HG02642 (cell line): ENCODE data around the gene CACHD1.

Source experiments
- ATAC-seq: cut with Tn5 transposase; IDR thresholded peaks from one replicate; pipeline ENCODE4 v1.9.1; 2021; ENCODE audit warnings: mild to moderate bottlenecking; ENCODE audit not compliant: unreplicated experiment, poor library complexity

CACHD1 gene

DNA sequence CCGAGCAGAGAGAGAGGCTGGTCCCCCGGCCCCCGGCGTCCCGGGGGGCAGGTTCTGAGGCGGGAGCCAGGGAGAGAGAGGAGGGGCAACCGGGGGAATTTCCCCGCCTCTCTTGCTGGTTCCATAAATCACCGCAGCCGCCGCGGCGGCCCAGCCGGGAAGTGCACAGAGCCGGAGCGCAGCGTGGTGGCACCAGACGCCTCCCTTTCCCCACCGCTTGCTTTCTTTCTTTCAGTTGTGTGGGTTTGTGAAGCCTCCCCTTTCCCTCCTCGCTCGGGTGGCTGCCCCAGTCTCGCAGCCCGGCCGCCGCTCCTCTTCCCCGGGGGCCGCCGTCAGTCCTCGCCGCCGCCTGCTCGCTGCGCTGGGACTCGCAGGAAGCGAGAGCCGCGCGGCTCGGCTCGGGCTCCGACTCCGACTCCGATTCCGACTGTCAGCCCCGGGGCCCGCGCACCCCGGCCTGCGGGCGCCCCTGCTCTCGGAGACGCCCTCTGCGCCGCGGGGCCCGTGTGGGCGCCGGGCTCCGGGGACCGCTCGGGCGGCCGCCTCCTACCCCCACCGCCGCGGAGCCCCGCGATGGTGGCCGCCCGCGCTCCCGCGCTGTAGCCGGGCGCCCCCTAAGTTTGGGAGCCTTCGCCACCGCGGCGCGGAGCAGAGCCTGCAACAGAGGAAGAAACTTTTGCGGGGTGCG is at the start of gene CACHD1:
CACHD1 (plus strand) TSS at position 153 of the 688 bp plus-strand sequence. CDS start 616 bp downstream, outside the sequence.
- peak; percentile 86 for ATAC-seq

DNA sequence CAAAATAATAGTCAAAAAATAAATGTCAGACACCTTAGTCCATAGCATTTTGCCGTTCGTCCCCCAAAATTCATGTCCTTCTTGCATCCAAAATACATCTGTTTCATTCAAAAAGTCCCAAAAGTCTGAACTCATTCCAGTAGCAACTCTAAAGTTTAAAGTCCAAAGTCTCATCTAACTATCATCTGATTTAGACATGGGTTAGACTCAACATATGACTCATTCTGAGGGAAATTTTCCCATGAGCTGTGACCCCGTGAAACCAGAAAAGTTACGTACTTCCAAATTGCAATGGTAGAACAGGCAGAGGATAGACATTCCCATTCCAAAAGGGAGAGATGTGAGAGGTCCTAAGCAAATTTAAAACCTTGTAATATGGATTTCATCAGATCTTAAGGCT is 48.6 kb upstream of the CACHD1 start:
- no peak for ATAC-seq

DNA sequence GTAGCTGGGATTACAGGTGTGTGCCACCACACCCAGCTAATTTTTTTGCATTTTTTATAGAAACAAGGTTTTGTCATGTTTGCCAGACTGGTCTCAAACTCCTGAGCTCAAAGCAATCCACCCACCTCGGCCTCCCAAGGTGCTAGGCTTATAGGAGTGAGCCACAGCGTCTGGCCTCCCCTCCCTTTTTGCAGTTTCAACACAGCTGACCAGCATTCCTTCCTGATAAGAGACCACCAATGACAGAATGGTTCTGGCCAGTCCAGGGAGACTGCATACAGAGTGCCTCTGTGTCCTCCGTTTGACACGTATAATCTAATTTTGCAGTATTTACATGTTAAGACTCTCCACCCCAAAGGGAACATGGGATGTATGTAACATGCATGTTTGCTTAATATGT is 46.4 kb upstream of the CACHD1 start:
- ATAC-seq: no peak

DNA sequence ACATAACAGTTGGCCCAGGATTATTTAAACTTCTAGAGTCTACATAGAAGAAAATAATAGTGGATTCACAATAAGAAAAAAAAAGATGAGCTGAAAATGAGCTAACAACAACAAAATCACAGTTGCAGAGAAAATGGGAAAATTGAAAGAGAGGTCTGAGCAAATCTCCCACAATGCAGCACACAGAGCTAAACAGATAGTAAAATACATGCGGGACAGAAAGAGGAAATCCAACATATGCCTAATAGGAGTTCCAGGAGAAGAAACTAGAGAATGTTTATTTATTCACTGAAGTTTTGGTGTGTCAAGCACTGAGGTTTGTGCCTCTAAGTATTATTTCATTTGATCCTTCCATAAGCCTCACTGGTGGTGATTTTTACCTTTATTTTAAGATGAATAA is 45.5 kb upstream of the CACHD1 start:
- ATAC-seq: no peak

DNA sequence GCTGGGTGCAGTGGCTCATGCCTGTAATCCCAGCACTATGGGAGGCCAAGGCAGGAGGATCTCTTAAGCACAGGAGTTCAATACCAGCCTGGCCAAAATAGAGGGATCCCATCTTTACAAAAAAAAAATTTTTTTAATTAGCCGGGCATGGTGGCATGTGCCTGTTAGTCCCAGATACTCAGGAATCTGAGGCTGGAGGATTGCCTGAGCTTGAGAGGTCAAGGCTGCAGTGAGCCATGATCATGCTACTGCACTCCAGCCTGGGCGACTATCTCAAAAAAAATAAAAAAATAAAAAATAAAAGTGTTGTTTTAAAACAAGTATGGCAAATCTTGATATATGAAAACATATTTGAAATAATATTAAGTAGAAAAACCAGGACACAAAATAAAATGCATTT is 44.4 kb upstream of the CACHD1 start:
- no peak for ATAC-seq

DNA sequence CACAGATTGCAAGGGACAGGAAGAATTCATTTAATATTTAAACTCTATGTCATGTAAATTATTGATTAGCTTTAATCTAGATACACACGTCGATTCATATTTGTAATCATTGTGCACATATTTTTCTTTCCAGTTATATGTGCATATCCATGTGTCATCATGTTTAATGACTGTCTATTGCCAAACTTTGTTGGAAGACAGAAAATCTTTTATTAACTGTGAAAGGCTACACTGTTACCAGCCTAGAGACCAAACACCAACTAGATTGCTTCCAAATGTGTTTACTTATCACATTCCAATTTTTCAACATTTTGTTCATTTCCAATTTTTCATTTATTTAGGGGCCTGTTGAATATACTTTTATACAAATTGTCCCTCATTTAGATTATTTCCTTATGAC is 43.2 kb upstream of the CACHD1 start:
- no peak for ATAC-seq

DNA sequence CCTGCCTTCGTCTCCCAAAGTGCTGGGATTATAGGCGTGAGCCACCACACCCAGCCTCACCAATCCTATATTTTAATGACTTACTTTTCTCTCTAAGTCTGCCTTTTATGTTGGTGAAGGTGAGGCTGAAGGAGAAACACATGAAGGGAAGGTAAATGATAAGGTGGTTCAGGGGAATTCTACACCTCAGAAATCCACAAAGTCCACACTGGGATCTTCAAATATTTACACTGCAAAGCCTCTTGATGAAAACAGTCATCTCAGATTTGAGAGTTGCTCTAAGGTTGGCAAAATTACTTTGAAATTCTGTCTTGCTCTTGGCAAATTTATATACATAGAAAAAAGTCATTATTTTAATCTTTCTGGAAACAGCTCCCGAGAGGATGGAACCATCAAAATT is 42.0 kb upstream of the CACHD1 start:
- ATAC-seq: no peak

DNA sequence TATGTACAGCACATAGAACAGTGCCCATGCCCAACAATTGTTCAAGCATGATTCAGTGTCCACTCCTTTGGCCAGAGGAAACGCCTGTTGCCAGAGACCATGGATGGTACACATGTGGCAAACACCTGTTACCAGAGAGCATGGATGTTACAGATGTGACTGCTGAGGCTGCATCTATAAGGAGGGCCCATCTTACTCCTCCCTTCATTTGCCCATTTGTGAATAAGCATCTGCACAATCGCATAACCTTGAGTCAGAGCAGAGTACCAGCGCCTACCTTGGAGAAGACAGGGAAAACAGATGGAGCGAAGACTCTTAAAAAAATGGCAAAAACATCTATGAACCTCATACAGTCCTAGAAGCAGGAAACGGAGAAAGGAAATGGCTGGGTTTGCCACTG is 36.6 kb upstream of the CACHD1 start:
- no peak for ATAC-seq

DNA sequence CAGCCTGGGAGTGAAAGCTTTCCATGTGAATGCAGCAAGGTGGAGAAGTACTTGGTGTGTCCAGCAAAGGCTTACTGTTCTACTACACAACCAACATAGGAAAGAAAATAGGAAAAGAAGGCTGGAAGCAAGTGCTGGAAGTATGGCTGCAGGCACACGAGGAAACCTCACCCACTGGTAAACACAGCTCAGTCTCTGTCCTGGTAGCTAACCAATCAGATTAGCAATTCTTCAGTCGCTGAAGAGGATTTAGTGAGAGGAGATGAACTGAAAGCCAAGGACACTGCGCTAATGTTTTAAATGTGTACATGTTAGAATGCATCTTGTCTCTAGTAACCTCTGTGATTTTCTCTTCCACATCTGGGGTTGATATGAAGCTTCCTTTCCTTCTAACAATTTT is 36.2 kb upstream of the CACHD1 start:
- no peak for ATAC-seq

DNA sequence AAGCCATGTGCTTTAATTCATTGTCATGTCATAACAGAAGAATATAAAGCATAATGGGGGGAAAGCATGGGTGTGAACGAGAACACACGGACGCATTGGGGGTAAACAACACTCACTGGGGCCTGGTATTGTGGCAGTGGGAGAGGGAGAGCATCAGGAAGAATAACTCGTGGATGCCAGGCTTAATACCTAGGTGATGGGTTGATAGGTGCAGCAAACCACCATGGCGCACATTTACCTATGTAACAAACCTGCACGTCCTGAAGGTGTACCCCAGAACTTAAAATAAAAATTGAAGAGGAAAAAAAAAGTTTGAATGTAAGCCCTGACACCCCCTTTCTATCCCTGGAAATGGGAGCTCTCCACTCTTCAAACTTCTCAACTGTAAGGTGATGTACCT is 34.9 kb upstream of the CACHD1 start:
- no peak for ATAC-seq

DNA sequence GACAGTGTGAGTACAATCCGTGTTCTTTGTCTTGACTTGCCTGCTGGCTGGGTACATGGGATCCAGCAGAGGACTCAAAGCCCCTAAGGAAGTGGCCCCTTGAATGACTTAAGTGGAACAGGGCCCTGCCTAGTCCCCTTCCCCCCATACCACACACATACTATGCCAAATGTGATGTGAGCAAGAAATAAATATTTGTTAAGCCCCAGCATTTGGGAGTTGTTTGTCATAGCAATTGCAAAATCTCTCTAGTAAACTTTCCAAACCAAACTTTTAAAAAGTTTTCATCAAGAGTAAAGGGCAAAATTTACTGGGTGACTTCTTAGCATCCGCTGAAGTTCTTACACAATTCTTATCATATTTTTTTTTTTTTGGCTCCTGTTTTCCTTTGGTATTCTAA is 32.5 kb upstream of the CACHD1 start:
- no peak for ATAC-seq

DNA sequence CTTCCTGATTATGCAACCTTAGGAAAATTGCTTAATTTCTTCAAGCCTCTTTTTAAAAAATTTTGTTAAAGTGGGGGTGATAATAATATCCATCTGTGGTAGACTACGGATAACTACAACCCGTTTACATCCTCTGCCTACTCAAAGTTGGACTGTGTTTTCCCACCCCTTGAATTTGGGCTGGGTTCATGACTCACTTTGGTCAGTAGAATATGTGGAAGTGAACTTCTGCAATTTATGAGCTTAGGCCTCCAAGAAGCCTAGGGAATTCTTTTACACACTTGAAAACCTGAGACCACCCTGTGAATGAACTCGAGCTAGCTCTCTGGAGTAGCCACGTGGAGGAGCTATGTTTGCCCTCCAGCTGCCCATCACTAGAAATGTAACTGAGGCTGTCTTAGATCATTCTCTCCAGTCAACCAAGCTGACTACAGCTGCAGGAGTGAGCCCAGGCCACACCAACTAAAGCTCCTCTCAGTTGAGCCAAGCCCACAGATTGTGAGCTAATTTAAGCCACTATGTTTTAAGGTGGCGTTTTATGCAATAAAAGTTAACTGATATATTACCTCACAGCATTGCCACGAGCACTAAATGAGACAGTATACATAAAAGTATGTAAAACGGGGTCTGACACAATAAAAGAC is 29.6 kb upstream of the CACHD1 start:
- ATAC-seq: no peak

DNA sequence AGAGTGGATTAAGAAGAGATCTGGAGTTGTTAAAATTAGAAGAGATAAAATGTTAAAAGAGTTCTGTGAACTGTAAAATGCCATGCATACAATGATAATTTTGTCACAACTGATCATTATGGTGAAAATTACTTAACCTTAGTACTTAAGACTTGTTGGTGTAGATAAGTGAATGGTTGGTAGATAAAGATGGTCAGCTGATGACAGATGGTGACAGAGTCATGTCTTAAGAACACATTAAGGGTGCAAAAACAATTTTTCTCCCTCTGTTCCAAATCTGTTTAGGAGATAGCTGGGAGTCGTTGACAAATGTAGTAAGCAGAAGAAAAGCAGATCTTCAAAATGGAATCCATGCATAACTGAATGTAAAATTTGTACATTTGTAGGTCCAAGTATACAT is 18.5 kb upstream of the CACHD1 start:
- ATAC-seq: no peak

DNA sequence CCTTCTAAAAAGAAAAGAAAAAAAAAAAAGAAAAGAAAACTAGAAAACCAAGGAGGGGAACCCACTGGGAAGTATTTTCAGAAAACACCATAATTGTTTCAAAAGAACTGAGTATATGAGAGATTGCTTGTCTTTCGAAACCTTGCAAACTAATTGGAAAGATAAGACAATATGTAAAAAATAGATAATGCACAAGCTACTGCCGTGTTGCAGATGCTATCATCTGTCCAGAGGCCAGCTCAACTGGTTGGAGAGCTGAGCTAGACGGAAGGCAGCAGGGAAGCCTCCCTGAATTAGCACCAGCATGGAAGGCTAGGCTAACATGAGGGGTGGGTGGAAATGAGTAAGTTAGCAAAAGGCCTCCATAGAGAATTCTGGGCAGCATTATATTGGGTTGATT is 16.2 kb upstream of the CACHD1 start:
- no peak for ATAC-seq

DNA sequence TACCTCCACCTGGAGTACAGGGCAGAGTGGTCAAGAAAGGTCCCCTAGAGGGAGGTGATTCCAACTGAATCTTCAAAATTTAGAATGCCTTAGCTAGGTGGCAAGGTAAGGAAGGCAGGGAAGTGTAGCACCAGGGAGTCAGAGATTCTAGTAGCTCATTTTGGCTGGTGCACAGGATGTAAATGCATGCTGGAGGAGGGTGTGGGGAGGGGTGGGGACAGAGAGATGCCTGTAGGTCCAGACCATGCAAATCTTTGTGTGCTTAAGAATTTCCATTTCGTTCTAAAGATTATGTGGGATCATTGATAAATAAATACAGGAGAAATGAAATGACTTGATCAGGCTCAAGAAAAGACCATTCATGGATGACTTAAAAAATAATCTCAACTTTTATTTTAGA is 11.0 kb upstream of the CACHD1 start:
- no peak for ATAC-seq

DNA sequence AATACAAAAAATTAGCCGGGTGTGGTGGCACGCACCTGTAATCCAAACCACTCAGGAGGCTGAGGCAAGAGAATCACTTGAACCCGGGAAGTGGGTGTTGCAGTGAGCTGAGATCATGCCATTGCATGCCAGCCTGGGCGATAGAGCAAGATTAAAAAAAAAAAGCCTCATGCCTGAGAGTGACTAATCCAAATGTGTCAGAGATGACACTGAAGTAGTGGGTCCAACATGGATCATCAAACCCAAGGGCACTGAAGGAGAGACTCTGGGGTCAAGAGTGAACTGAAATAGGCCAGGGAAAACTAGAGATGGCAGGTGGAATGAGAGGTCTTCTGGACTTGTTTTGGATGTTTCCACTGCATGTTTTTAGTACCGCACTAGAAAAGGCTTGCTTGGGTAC is 10.2 kb upstream of the CACHD1 start:
- no peak for ATAC-seq

DNA sequence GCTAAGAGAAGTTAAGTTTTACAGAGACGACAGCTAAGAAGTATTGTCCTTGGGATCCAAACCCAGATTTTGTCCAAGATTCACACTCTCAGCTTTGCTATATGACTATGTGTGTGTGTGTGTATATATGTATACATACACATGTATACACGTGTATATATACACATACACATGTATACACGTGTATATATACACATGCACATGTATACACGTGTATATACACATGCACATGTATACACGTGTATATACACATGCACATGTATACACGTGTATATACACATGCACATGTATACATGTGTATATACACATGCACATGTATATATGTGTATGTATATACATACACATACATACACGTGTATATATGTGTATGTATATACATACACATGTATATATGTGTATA is 3.9 kb upstream of the CACHD1 start:
- no peak for ATAC-seq

DNA sequence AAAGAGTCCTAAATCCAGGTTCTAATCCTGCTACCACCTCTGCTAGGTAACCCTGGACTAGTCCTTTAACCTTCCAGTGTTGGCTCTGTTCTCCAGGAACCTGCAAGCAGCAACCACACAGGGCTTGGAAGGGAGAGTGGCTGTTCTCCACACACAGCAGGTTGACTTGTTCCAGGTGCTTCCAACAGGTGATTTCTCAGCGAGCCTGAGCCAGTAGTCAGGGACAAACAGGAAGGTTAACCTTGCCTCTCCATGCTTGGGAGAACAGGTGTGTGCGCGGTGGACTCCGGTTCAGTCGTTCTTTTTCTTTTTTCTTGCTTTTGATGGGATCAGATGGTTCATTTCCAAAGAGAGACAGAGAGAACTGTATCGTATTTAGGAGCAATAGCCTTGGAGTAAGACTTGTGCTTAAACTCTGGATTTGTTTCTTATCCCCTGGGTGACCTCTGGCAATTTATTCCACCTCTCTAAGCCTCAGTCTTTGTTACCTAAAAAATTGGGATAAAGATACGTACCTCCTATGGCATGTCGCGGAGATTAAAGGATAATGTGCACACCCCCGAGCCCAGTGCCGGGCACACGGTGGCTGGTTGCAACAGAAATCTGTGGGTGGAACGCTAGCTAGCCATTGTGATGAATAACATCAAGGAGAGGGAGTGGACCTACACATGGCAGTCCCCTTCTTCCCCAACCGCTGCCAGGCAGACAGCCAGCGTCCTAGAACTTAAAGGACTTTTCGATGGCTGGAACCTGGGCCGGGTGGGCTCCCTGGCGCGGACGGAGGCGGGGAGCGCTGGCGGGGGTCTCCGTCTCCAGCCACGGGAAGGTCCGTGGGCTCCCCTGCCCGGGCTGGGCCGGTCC is 583 bp upstream of the CACHD1 start:
- ATAC-seq: peak; percentile 3

DNA sequence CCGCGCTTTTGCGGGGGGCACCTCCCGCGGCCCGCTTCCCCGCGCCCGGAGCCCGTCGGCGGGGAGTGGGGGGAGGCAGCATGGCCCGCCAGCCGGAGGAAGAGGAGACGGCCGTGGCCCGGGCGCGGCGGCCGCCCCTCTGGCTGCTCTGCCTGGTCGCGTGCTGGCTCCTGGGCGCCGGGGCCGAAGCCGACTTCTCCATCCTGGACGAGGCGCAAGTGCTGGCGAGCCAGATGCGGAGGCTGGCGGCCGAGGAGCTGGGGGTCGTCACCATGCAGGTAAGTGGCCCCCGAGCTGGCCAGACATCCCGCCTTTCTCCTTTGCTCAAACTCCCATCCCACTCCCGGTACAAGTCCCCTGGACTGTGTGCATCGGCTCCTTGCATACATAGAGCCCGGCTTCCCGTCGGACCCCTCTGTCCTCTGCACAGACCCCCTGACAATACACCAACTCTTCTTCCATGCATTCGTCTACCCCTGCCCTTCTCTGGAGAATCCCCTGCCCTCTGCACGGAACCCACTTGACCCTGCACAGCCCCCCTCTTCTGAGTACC is 812 bp downstream of the CACHD1 start:
- peak; percentile 19 for ATAC-seq

DNA sequence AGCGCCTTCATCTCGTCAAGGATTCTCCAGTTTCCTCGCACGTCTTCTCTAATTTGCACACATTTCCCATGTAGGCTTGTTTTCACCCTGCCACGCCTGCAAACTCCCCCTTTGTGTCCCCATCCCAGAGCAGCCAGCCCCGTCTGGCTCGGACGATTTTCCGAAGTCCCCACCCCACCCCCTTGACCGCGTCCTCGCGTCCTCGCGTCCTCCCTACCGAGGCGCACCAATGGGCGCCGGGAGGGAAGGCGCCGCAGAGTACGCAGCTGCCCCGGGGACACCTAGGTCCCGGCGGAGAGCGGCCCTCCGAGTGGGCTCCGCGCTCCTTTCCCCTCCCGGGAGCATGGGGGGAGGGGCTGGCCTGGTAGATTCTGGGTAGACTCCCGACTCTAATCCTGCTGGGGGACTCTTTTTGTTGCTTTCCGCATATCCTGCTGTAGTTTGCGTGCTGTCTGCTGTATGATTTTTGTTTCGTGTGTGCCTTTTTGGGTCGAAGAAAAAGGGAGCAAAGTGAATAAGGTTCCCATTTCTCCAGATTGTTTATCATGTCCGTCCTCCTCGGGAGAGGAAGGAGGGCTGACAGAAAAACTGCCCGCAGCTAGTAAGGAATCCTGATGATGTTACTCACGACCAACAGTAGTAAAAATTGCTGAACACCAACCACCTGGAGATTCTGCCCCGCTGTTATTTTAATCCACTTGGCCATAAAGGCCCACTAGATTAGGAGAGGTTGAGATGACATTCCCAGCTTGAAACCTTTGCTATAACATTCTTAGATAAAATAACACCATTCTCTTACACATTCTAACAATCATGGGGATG is 1.5 kb downstream of the CACHD1 start:
- ATAC-seq: no peak
